HUDEP-2 (cell line): ENCODE results near the gene URAD.
"Not testable (repeated sequence)": the region's sequence is repeated elsewhere in the genome, so short reads cannot be mapped to it uniquely, and the experiment has no call there.

Source experiments
- DNase-seq, 76 experiments: peaks; one replicate each; lab custom pipeline; 2025; ENCODE audit not compliant: unreplicated experiment in 76 of 76; lab: John Stamatoyannopoulos, UW

URAD gene, protein sequence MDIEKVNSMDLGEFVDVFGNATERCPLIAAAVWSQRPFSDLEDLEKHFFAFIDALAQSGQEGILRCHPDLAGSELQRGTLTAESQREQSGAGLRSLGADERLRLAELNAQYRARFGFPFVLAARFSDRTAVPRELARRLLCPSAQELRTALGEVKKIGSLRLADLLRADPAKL

DNA sequence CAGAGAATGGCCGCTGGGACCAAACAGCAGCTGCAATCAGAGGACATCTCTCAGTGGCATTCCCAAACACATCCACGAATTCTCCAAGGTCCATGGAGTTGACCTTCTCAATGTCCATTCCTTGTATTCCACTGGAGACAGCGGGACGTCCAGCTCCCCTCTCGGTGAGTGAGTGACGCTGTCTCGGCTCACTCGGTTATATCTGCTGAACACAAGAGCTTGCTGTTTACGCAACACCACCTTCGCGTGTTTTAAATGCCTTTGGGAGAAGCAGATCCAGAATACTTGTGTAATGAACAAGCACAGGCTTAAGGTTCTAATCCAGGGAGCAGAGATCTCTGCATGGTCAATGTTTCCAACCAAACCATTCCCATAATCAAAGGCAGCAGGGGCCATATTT, at the start of gene URAD:
Gene URAD, minus strand, starts transcription at position 174 of the 400 bp plus-strand sequence. Its CDS starts 56 bp downstream, at position 118.
- no peak for DNase-seq

DNA sequence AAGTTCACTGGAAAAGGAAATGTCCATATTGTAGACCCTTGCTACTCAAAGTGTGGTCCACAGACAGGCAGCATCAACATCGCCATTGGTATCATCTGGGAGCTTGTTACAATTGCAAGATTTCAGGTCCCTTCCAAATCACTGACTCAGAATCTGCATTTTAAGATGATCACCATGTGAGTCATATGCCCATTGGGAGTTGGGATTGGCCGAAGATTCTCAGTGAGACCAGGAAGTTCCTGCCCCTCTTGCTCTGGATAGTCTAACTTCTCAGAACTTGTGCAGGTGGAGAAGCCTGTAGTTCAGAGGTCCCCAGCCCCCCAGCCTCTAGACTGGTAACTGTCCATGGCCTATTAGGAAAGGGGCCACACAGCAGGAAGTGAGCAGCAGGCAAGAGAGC, 48.9 kb upstream of the URAD start:
- DNase-seq = no peak

DNA sequence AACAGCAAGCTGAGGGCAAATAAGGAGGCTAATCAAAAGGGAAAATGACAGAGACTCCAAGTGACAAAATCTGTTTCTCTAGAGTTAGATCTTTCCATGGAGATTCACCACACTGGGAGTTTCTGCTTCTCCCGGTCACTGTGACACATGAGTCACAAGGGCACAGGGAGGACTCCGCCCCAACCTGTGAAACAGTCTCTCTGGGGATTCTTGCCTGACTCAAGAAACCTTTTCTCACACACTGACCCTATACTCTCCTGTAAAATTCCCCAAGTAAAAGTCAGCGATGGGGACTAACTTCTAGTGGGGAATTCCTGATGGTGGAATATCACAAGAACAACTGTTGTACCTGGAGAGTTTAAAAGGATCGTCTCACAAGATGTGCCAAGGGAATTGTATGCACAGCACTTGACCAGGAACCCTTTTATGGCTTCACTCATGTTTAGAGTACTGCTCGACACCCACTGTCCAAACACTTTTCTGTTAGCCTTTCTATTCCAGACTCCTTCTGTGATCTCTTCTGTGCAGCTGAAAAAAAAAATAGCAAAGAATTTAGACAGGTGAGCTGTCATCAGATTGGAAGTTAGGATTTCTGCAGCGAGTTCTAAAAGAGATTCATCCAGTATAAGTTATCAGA, 46.8 kb upstream of the URAD start:
- DNase-seq = no peak

- no peak for DNase-seq
Observed at GRCh38 chr13:28033894-28034655, 45.6 kb upstream of the URAD start.

- DNase-seq = not testable (repeated sequence)
Observed at GRCh38 chr13:28032438-28032837, 43.9 kb upstream of the URAD start.

DNA sequence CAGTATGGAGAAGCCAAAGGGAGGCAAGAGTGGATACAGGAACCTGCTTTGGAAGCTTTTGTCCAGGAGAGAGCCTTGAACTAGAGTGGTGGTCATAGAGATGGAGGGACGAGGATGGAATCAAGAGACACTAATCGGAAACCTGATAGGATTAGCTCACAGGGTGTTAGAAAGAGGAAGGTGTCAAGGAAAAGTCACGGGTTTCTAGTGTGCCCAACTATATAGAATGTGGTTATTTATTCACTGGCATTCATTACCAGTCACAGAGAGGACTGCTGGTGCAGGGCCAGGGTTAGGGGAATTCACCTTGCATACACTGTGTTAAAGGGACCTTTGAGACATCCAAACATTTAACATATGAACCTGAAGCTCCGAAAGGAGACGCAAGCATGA, 43.4 kb upstream of the URAD start:
- DNase-seq = no peak

GRCh38 chr13:28031220-28031895, 42.9 kb upstream of the URAD start:
- no peak for DNase-seq

DNA sequence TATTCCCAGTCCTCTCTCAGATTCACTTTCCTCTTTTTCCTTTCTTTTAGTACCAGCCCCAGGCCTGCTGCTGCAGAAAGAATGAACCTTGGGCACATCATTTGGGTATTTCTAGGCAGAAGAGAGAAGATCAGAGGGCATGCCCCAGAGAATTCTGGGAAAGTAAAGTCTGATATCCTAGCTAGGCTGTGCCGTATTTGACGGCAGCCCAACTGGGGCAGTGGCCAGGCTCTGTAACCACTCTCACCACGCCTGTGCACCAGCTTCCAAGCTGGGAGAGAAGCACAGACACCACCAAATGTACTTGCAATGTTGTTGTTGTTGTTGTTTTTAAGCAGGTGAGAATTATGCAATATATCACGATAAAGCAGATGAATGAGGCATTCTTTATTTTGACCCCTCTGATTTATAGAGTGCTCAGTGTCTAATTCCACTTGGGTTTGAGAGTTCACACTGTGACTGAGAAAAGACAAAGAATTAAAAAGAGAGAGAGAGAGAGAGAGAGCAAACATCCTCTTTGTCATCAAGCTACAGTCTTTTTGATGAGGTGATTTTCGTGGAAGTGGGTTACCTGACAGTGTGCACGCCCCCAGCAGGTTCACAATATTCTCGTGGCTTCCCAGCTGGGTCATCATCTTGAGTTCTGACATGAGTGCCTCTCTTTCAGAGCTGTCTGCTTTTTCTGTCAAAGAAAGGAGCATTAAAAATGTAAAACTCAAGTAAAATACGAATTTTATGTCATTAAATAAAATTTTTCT, 39.3 kb upstream of the URAD start:
- no peak for DNase-seq

- DNase-seq = no peak
Observed at GRCh38 chr13:28027071-28027470, 38.6 kb upstream of the URAD start.

GRCh38 chr13:28026508-28026907, 38.0 kb upstream of the URAD start:
- DNase-seq = no peak

GRCh38 chr13:28022848-28023518, 34.5 kb upstream of the URAD start:
- no peak for DNase-seq

DNA sequence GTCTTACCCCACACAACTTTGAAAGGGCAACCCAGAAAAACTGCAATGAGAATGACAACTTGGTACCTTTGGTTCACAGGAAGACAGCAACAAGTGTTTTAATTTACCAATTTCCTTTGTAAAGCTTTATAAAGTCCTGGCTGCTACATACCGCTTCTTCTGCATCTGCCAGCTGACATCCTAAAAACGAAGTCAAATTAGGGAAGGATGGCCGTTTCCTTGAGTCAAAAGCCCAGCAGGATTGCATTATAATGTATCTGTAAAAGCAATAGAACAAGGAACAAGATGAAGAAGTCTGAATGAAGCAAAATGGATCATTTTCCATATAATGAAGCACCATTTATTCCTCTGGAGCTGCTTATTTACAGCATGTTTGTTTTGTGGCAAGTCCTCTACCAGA, 25.8 kb upstream of the URAD start:
- no peak for DNase-seq

DNA sequence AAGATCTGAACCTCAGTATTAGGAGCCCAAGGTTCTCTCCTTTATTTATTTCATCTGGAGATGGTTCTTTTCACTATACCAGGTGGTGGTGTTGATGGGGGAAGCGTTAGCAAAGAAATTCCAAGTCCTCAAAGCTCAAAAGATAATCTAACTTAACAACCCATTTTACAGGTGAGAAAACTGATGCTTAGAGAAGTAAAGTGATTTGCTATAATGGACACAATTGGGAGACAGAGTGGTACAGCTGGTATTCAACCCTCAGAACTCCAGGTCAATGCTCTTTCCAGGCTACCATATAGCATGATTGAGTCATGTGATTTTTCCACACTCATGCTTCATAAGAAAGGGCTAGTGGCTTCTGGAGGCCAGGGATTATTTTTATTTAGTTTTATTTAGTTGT, 25.0 kb upstream of the URAD start:
- DNase-seq = no peak

DNA sequence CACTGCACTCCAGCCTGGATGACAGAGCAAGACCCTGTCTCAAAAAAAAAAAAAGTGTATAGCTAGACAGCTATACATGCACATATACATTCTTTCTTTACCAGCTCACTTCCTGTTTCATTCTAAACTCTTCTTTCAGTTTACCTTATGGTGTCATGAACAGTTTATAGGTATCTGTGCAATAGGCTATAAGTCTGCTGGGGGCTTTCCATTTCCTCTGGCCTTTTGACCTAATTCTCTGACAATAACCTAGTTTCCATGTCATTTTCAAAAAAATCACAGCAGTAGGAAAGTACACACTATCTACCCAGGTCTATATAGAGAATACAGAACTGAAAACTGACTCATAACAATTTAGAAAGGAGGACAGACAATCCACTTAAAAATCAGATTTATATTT, 24.4 kb upstream of the URAD start:
- no peak for DNase-seq

DNA sequence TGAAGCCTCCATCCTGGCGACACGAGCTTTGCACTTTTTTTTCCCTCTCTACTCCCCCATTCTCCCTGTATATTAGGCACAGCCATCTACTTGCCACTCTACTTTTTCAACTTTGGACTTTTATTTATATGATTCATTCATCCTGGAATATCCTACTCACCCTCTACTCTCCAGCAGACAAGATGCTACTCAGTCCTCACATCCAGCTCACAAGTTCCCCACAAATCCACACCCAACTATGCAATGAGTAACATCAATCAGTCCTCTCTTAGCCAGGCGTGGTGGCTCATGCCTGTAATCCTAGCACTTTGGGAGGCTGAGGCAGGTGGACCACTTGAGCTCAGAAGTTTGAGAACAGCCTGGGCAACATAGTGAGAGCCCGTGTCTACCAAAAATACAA, 23.9 kb upstream of the URAD start:
- DNase-seq = no peak

GRCh38 chr13:28010046-28010445, 21.6 kb upstream of the URAD start:
- no peak for DNase-seq

DNA sequence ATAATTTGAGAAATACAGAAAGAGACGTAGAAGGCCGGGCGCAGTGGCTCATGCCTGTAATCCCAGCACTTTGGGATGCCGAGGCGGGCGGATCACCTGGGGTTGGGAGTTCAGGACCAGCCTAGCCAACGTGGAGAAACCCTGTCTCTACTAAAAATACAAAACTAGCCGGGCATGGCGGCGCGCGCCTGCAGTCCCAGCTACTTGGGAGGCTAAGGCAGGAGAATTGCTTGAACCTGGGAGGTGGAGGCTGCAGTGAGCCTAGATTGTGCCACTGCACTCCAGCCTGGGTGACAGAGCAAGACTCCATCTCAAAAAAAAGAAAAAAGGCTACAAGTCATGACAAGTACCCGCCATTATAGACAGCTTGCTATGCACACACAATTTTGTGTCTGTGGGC, 16.5 kb upstream of the URAD start:
- not testable (repeated sequence) for DNase-seq

GRCh38 chr13:28002886-28003698, 14.6 kb upstream of the URAD start:
- no peak for DNase-seq

DNA sequence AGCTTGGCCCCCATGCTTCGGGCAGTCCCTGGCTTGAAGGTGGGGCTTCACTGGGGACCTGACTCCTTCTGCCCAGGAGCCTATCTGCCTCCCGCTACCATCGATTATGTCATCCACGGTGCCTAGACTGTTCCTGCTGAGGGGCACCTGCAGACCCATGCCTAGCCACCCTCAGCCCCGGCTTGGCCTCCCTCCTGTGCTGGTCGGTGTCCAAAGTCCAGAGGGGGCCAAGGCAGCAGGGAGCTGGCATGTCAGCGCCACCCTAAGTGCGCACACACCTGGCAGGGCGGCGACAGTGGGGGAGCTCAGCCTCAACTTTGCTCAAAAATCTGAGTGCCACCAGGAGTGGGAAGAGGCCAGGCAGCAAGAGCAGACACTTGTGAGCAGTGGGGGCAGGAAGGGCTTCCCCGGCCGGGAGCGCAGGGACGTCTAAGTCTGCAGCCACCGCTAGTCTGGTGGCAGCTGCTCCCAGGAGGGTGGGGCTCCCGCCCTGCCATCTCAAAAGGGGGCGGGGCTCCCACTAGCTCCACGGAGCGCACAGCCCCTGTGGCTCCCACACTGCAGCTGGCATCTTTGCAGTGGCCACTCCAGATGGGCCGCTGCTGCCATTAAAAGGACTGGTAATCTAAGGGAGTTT, 13.5 kb upstream of the URAD start:
- no peak for DNase-seq
